HG03439 (cell line): ENCODE data around the gene TUBB.
"Not testable (repeated sequence)": the region's sequence is repeated elsewhere in the genome, so short reads cannot be mapped to it uniquely, and the experiment has no call there.

Experiments
- ATAC-seq: cut with Tn5 transposase; IDR thresholded peaks from one replicate; pipeline ENCODE4 v1.9.1; 2021; ENCODE audit warnings: mild to moderate bottlenecking, moderate library complexity; ENCODE audit not compliant: unreplicated experiment

Gene TUBB

GRCh38 chr6:30717845-30718720, 2.1 kb upstream of the TUBB start:
- ATAC-seq, result not testable (repeated sequence)

- ATAC-seq, result no peak
Measured at GRCh38 chr6:30719356-30719755, 796 bp upstream of the TUBB start.

GRCh38 chr6:30720738-30721197, 616 bp downstream of the TUBB start:
- no peak for ATAC-seq

DNA sequence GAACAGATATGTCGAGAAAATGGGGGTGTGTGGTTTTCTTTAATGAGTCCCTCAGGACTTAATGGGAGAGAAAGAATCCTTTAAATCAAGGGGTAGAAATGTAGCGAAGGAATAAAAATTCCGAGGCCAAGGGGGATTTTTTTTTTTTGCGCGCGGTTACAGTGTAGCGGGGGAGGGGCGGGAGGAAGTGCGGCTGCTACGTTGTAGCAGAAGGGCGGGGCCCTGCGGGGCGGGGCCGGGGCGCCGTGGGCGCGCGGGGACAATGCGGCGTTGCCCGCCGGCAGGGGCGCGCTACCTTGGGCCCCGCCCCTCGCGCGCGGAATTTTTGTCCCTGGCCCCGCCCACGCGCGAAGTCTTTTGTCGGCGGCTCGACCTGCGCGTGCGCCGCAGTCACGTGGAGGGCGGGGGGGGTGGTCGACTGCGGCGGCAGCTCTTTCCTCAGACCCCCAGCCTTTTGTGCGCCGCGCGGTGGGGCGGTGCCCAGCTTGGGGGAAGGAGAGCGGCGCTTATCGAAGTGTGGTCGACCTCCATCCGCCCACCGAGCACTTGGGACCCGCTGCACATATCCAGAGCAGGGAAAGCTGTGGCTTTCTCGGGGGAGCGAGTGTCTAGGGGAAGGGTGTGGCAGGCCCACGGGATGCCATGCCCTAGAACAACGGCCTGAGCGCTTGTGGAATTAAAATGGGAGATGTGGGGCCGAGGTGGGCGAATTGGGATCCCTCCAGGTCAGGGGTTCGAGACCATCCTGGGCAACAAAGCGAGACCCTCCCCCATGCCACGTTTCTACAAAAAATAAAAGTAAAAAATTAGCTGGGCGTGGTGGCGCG, 1.3 kb downstream of the TUBB start:
- peak; percentile 23 for ATAC-seq

DNA sequence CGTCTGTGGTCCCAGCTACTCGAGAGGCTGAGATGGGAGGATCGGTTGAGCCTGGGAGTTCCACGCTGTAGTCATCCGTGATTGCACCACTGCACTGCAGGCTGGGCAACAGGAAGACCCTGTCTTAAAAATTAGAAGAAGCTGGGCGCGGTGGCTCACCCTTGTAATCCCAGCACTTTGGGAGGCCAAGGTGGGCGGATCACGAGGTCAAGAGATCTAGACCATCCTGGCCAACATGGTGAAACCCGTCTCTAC, 1.8 kb downstream of the TUBB start:
- ATAC-seq, result not testable (repeated sequence)

GRCh38 chr6:30722280-30723112, 2.3 kb downstream of the TUBB start:
- no peak for ATAC-seq

DNA sequence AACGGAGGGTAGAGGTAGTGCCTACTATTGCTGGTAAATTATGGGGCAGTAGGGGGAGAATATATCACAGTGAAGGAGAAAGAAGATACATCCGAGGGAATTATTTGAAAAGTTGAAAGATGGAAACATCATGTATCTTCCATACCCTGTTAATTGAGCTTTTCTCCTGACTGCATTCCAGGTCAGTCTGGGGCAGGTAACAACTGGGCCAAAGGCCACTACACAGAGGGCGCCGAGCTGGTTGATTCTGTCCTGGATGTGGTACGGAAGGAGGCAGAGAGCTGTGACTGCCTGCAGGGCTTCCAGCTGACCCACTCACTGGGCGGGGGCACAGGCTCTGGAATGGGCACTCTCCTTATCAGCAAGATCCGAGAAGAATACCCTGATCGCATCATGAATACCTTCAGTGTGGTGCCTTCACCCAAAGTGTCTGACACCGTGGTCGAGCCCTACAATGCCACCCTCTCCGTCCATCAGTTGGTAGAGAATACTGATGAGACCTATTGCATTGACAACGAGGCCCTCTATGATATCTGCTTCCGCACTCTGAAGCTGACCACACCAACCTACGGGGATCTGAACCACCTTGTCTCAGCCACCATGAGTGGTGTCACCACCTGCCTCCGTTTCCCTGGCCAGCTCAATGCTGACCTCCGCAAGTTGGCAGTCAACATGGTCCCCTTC, 3.1 kb downstream of the TUBB start:
- not testable (repeated sequence) for ATAC-seq

GRCh38 chr6:30723843-30724741, 3.9 kb downstream of the TUBB start:
- ATAC-seq, result not testable (repeated sequence)

DNA sequence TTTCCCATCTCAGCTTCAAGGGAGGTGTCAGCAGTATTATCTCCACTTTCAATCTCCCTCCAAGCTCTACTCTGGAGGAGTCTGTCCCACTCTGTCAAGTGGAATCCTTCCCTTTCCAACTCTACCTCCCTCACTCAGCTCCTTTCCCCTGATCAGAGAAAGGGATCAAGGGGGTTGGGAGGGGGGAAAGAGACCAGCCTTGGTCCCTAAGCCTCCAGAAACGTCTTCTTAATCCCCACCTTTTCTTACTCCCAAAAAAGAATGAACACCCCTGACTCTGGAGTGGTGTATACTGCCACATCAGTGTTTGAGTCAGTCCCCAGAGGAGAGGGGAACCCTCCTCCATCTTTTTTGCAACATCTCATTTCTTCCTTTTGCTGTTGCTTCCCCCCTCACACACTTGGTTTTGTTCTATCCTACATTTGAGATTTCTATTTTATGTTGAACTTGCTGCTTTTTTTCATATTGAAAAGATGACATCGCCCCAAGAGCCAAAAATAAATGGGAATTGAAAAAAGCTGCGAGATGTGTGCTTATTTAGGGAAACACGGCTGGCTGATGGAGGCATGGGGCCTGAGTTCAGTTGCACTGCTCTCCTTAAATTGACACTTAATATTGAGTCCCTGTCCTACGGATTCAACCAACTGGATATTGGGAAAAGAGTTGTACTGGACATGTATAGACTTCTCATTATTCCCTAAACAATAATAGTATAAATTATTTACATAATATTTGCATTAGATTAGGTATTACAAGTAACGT, 4.9 kb downstream of the TUBB start:
- no peak for ATAC-seq

DNA sequence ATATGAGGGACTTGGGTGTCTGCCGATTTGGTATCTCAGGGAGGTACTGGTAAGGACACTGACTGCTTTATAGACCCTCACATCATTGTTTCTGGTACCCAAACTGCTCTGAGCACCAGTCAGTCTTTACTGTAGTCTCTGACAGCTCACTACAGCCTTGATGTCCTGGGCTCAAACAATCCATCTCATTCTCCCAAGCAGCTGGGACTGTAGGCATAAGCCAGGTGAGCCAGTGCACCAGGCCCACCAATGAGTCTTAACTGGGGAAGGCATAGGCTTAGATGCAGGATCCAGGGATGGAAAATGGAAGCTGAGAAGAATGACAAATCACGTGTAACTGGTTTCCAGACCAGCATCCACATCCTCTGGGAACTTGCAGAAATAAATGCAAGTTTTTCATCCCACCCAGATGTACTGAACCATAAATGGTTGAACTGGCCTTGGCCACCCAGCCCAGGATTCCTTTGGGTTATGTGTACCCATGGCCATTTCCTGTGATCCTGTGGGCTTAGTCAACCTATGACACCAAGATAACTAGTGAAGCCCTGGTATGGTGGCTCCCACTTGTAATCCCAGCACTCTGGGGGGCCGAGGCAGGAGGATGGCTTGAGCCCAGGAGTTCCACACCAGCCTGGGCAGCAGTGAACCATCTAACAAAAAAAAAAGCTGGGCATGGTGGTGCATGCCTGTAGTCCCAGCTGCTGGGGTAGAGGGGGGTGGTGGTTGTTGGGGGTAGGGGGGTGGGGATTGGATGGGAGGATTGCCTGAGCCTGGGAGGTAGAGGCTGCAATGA, 5.8 kb downstream of the TUBB start:
- ATAC-seq, result no peak

GRCh38 chr6:30726506-30727413, 6.6 kb downstream of the TUBB start:
- ATAC-seq, result no peak

GRCh38 chr6:30727920-30728553, 7.9 kb downstream of the TUBB start:
- no peak for ATAC-seq

- ATAC-seq, result no peak
Measured at GRCh38 chr6:30730601-30731435, 10.7 kb downstream of the TUBB start.

DNA sequence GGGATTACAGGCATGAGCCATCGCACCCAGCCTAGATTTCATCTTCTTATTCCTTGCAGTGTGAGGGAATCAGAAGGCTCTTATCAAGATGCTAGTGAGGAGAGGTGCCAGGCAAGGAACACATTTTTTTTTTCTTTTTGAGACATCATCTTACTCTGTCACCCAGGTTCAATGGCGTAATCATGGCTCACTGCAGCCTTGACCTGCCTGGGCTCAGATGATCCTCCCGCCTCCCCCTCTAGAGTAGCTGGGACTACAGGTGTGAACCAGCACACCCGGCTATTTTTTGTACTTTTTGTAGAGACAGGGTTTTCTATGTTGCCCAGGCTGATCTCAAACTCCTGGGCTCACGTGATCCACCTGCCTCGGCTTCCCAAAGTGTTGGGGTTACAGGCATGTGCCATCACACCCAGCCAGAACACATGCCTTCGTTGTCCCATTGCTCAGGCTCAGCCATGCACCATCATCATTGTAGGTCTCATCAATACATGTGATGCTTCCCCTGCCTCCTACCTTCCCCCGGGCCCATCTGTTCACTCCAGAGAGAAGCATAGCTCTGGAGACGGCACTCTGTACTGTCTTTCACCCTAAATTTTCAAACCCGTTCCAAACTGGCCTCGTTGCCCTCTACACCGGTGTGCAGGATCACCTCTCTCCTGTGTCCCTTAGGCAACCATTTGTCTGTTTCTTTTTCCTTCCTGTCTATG, 12.2 kb downstream of the TUBB start:
- no peak for ATAC-seq

- no peak for ATAC-seq
Measured at GRCh38 chr6:30735668-30736314, 15.6 kb downstream of the TUBB start.
